Measurements from ENCODE around the gene SPEN.

SPEN gene

DNA sequence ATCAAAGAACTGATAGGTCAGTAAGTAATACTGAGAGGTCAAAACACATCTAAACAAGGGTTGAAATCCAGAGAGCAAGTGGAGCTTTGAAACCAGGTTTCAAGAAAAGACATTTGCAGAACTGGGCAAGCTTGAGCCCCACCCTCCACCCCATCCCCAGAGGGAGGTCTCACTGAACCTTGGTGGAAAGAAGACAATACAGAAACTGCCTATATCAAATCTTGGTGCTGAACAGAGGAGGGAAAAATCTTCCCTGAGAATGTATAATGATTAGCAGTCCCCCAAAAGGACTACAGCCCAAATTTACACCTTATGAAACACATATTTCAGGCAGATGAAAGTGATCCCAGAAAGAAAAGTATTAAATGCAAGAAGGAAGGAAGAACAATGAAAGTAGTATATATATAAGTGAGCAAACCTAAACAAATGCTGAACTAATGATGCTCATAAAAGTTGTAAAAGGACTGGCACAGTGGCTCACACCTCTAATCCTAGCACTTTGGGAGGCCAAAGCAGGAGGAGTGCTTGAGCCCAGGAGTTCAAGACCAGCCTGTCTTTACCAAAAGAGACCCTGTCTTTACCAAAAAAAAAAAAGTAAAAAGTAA, 116.0 kb downstream of the SPEN start:
- in situ Hi-C loops (cut with HindIII; ENCODE audit: low pct_ligation_motif_present, low sequenced_read_pairs), result no loop called here
- H3K4me3 ChIP-seq (ENCODE audit: low read depth, low read length), result no peak overlapping the region
- no peak for TF ChIP-seq CTCF (IDR thresholded peaks at IDR 0.05; ENCODE audit: low read depth, low read length, missing control alignments)
- DNase-seq, result no peak
- peaks cover 5% of the 10 kb centered on the region for H3K36me3 ChIP-seq (replicated peaks)
- no peak overlapping the region for H3K27ac ChIP-seq
- H3K27me3 ChIP-seq (replicated peaks), result no peaks in the 10 kb centered on the region

DNA sequence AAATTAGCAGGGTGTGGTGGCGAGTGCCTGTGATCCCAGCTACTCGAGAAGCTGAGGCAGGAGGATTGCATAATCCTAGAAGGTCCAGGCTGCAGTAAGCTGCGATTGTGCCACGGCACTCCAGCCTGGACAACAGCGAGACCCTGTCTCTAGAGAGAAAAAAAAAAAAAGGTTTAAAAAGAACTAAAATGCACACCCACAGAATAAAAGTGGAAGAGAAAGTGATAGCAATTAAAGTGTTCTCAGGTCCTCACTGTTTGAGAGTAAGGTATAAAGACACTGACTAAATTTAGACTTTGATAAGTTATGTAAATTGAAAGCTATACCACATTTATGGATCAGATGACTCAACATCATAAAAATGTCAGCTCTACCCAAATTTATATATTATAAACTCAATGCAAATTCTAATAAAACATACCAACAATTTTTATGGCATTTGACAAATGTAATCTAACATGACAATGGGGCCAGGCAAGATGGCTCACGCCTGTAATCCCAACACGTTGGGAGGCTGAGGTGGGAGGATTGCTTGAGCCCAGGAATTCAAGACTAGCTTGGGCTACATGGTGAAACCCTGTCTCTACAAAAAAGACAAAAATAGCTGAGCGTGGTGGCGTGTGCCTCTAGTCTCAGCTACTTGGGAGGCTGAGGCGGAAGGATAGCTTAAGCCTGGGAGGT, 116.6 kb downstream of the SPEN start:
- Histone ChIP-seq H3K27me3 (replicated peaks) (no peaks in the 10 kb centered on the region), H3K4me3 (ENCODE audit: low read depth, low read length) (no peak overlapping the region), H3K36me3 (replicated peaks) (peaks cover 10% of the 10 kb centered on the region), H3K27ac (no peak overlapping the region)
- in situ Hi-C loops (cut with HindIII; ENCODE audit: low pct_ligation_motif_present, low sequenced_read_pairs), result no loop called here
- DNase-seq, result no peak
- TF ChIP-seq CTCF (IDR thresholded peaks at IDR 0.05; ENCODE audit: low read depth, low read length, missing control alignments), result no peak

DNA sequence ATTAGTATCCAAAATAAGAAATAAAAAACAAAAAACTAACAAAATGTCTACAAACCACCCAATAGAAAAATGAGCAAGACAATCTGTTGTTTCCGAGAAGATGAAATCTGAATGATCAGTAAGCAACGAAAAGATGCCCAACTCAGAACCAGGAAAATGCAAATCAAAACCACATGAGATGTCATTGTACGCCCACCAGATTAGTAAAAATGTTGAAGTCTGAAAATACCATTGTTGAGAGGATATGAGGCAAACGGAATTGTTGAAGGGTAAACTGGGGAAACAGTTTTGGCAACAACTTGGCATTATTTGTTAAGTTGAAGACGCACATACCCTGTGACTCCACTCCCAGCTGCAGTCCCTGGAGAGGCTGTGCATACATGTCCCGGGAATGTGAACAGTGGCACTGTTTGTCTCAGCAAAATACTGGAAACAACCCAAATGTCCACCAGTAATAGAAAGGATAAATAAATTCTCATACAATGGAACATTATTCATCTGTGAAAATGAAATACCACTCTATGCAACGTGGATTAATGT, 117.8 kb downstream of the SPEN start:
- Histone ChIP-seq H3K27me3 (replicated peaks) (no peaks in the 10 kb centered on the region), H3K27ac (peak overlapping the region; percentile 61), H3K4me3 (ENCODE audit: low read depth, low read length) (no peak overlapping the region), H3K36me3 (replicated peaks) (peaks cover 15% of the 10 kb centered on the region)
- in situ Hi-C loops (cut with HindIII; ENCODE audit: low pct_ligation_motif_present, low sequenced_read_pairs), result no loop called here
- TF ChIP-seq CTCF (IDR thresholded peaks at IDR 0.05; ENCODE audit: low read depth, low read length, missing control alignments), result no peak
- DNase-seq, result peak; percentile 56

- no peak for TF ChIP-seq CTCF (IDR thresholded peaks at IDR 0.05; ENCODE audit: low read depth, low read length, missing control alignments)
- no peak for DNase-seq
- peak overlapping the region; percentile 61 for H3K27ac ChIP-seq
- in situ Hi-C loops (cut with HindIII; ENCODE audit: low pct_ligation_motif_present, low sequenced_read_pairs), result no loop called here
- H3K36me3 ChIP-seq (replicated peaks), result peaks cover 15% of the 10 kb centered on the region
- no peak overlapping the region for H3K4me3 ChIP-seq (ENCODE audit: low read depth, low read length)
- no peaks in the 10 kb centered on the region for H3K27me3 ChIP-seq (replicated peaks)
These were observed 118.8 kb downstream of the SPEN start for GRCh38 chr1:15966081-15966955.

DNA sequence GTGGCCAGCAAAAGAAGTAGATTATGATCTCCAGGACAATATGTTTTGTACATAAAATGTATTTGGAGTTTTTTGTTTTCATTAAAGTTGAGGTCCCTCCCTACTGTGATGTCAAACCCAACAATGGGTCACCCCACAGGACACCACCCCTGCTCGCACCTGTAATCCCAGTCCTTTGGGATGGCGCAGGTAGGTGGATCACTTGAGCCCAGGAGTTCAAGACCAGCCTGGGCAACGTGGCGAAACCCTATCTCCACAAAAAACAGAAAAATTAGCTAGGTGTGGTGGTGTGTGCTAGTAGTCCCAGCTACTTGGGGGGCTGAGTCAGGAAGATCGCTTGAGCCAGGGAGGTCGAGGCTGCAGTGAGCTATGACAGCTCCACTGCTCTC, 119.4 kb downstream of the SPEN start:
- no peaks in the 10 kb centered on the region for H3K27me3 ChIP-seq (replicated peaks)
- no peak for TF ChIP-seq CTCF (IDR thresholded peaks at IDR 0.05; ENCODE audit: low read depth, low read length, missing control alignments)
- no peak for DNase-seq
- H3K27ac ChIP-seq, result no peak overlapping the region
- in situ Hi-C loops (cut with HindIII; ENCODE audit: low pct_ligation_motif_present, low sequenced_read_pairs), result no loop called here
- H3K4me3 ChIP-seq (ENCODE audit: low read depth, low read length), result no peak overlapping the region
- peaks cover 16% of the 10 kb centered on the region for H3K36me3 ChIP-seq (replicated peaks)
